SK-N-MC (cell line): ENCODE results near the gene GIMAP5.
"Not testable (repeated sequence)": the region's sequence is repeated elsewhere in the genome, so short reads cannot be mapped to it uniquely, and the experiment has no call there.

Source experiments
- DNase-seq: peaks from one replicate; pipeline ENCODE4 v3.0.0-alpha.2; 2011; ENCODE audit warnings: low read depth, low spot score
- H3K27ac ChIP-seq: fragments of 200-600 bp; sonication (generic); 2 replicates; pipeline ENCODE4 v1.5.1; 2016; ENCODE audit warnings: mixed run types
- H3K36me3 ChIP-seq: fragments of 200-600 bp; sonication (generic); 2 replicates; pipeline ENCODE4 v1.6.1; 2017; ENCODE audit warnings: antibody characterized with exemption, low read length, mixed read lengths; ENCODE audit not compliant: insufficient read depth
- H3K4me3 ChIP-seq: fragments of 200-600 bp; sonication (generic); 2 replicates; pipeline ENCODE4 v1.5.1; 2016
- H3K9ac ChIP-seq: fragments of 200-600 bp; sonication (generic); 2 replicates; pipeline ENCODE4 v1.8.0; 2017; ENCODE audit warnings: mixed run types, mixed read lengths; ENCODE audit not compliant: insufficient read length
- H3K9me3 ChIP-seq: fragments of 200-600 bp; sonication (generic); 2 replicates; pipeline ENCODE4 v1.6.1; 2017; ENCODE audit warnings: low read depth, mild to moderate bottlenecking, antibody characterized with exemption, low read length, moderate library complexity, mixed read lengths
- EZH2 ChIP-seq: fragments of 200-600 bp; sonication (generic); IDR thresholded peaks from one replicate; pipeline ENCODE4 v1.6.1; 2017; ENCODE audit warnings: antibody characterized with exemption
- FOXP2 ChIP-seq: optimal IDR thresholded peaks from 2 replicates; pipeline ENCODE3; 2011; ENCODE audit warnings: mild to moderate bottlenecking, moderate library complexity; ENCODE audit not compliant: insufficient read depth; ENCODE audit errors: extremely low read length, control extremely low read depth
- POLR2AphosphoS5 ChIP-seq: IDR thresholded peaks from 2 replicates; pipeline ENCODE4 v1.6.1; 2012; ENCODE audit warnings: mild to moderate bottlenecking, low read depth, low read length, borderline replicate concordance

Gene GIMAP5

DNA sequence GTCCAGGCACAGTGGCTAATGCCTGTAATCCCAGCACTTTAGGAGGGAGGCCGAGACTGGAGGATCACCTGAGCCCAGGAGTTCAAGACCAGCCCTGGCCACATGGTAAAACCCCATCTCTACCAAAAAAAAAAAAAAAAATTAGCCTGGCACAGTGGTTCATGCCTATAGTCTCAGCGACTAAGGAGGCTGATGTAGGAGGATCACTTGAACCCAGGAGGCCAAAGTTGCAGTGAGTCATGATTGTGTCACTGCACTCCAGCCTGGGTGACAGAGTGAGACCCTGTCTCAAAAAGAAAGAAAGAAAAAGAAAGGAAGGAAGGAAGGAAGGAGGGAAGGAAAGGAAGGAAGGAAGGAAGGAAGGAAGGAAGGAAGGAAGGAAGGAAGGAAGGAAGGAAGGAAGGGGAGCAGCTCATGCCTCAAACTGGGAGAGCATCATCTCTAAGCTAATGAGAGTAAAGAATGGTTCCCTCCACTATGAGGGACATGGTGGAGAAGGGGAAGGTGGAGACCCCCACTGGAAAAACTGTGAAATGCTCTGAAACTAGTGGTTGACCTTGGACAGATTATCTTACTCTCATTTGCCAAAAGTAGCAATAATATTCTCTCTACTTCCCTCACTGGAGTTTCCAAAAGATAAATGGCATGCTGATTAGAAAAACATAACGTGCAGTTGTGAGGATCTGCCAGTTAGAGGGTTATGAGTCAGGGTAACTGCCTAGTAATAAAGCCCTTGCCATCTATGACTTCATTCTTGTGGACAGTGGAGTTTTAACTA, 16.8 kb downstream of the GIMAP5 start:
- Histone ChIP-seq H3K27ac (no peak overlapping the region), H3K9me3 (no peaks in the 10 kb centered on the region), H3K9ac (no peak overlapping the region), H3K36me3 (no peaks in the 10 kb centered on the region), H3K4me3 (no peak overlapping the region)
- TF ChIP-seq FOXP2 (no peak), EZH2 (no peak), POLR2AphosphoS5 (no peak)
- no peak for DNase-seq

DNA sequence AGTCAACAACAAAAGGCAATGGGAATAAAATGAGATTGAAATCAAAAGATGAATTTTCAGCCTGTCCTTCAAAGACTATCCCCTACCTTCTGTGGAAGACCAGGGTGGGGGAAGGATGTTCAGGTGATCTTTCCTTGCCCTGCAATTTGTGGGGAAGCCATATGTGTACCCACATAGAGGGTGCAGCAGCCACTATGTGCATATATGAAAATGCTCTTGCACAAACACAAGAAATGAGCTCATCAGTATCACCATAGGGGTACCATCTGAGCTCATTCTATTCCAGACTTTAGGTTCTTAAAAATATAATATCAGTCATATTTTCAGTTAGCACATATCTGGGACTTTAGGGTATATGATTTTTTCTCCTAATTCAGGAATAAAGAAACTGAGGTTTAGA, 17.7 kb downstream of the GIMAP5 start:
- TF ChIP-seq POLR2AphosphoS5: no peak
- TF ChIP-seq EZH2: no peak
- no peak for TF ChIP-seq FOXP2
- no peak overlapping the region for H3K4me3 ChIP-seq
- H3K36me3 ChIP-seq: no peaks in the 10 kb centered on the region
- no peak overlapping the region for H3K27ac ChIP-seq
- no peaks in the 10 kb centered on the region for H3K9me3 ChIP-seq
- H3K9ac ChIP-seq: no peak overlapping the region
- no peak for DNase-seq

DNA sequence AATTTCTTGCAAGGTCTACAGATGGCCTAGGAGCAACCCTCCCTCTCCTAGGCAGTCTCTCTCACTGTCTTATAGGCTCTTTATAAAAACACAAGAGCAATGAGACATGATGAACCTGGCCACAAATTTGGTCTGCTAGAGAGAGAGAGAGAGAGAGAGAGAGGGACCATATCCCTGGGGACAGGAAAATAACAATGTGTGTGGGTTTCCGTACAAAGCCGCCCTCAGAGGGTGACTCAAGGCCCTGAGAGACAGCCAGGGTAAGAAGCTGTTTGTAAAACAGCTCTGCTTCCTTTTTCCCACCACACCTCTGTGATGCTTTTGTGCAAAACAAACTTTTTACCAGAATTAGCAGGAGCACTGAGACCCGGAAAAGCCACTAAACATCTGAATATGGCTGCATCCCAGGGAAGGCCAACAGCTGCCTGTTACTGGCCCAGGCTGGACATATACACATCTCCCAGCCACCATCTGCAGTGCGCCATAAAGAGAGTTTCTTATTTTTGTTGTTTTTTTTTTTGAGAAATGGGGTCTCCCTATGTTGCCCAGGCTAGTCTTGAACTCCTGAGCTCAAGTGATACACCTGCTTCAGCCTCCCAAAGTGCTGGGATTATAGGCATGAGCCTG, 18.4 kb downstream of the GIMAP5 start:
- TF ChIP-seq POLR2AphosphoS5 (no peak), EZH2 (no peak), FOXP2 (no peak)

DNA sequence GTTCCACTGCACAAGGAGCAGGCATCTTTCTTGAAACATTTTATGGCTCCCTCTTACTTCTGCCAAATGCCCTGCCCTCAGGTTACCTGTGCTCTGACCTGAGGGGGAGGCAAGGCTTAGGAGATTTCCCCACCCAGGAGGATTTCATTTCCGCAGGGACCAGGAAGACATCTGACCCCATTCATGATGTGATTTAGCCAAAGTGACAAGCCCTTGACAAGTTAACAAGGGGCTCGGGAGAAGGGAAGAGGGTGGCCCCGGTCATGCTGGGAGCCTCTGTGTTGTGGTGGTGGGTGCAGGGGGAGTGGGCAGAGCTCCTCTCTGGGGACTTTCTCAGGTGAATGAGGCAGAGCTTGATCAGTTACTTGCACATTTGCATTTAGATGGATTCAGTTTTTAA, 18.9 kb downstream of the GIMAP5 start:
- no peaks in the 10 kb centered on the region for H3K9me3 ChIP-seq
- no peak overlapping the region for H3K4me3 ChIP-seq
- TF ChIP-seq FOXP2: no peak
- TF ChIP-seq EZH2: no peak
- no peak for TF ChIP-seq POLR2AphosphoS5
- no peak for DNase-seq
- no peak overlapping the region for H3K27ac ChIP-seq
- no peak overlapping the region for H3K9ac ChIP-seq
- no peaks in the 10 kb centered on the region for H3K36me3 ChIP-seq

More for the DNA sequence above, 18.4 kb downstream of the GIMAP5 start:
- Histone ChIP-seq H3K27ac (no peak overlapping the region), H3K36me3 (no peaks in the 10 kb centered on the region), H3K9me3 (no peaks in the 10 kb centered on the region), H3K4me3 (no peak overlapping the region), H3K9ac (no peak overlapping the region)
- DNase-seq: no peak

DNA sequence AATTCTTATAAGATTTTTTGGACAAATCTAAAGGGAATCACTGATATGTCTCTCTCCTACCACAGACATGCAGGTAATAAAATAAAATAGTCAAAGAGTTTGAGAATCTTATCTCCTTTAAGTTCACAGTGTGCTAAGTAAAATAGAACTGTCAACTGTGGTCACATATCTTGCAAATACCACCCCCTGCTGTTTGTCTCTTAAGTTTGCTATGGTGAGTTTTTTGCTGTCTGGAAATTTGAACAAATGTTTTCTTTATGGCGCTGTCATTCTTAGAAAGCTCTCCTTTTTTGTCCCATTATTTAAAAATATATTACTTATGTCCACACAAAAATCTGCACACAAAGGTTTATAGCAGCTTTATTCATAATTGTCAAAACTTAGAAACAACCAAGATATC, 19.6 kb downstream of the GIMAP5 start:
- Histone ChIP-seq H3K9ac (no peak overlapping the region), H3K4me3 (no peak overlapping the region), H3K9me3 (no peaks in the 10 kb centered on the region), H3K36me3 (no peaks in the 10 kb centered on the region), H3K27ac (no peak overlapping the region)
- no peak for TF ChIP-seq FOXP2
- no peak for TF ChIP-seq EZH2
- no peak for TF ChIP-seq POLR2AphosphoS5
- no peak for DNase-seq

DNA sequence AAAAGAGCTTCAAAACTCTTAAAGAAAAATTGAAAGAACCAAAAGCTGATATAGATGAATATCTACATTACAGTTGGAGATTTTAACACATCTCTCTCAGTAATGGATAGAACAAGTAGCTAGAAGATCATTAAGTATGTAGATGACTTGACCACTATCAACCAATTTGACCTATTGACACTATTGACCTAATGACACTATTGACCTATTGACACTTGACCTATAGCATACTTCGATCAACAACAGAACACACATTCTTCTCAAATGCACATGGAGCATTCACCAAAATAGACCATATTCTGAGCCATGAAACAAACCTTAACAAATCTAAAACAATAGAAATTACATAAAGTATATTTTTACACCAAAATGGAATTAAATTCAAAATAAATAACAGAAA, 22.3 kb downstream of the GIMAP5 start:
- DNase-seq: no peak
- H3K4me3 ChIP-seq: no peak overlapping the region
- TF ChIP-seq POLR2AphosphoS5 (no peak), FOXP2 (no peak), EZH2 (no peak)
- H3K9ac ChIP-seq: no peak overlapping the region
- no peaks in the 10 kb centered on the region for H3K36me3 ChIP-seq
- no peak overlapping the region for H3K27ac ChIP-seq
- H3K9me3 ChIP-seq: no peaks in the 10 kb centered on the region

DNA sequence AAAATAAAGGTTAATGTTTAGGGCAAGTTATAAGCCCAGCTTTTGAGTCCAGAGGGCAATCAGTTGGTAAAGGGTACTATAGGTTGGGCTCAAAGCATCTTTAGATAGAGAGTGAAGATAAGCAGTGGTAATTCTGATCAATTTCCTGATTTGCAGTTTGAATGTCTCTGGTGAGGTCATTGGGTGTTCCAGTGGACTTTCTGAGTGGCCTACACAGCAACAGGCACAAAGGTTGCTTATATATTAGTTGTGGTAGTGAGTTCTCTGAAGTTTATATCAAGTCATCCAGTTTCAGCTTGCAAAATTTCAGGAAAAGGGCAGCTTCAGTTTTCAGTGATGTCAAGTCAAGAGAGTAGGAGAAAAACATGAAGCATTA, 29.1 kb downstream of the GIMAP5 start:
- H3K9ac ChIP-seq: no peak overlapping the region
- H3K27ac ChIP-seq: no peak overlapping the region
- no peak for DNase-seq
- H3K4me3 ChIP-seq: no peak overlapping the region
- no peaks in the 10 kb centered on the region for H3K9me3 ChIP-seq
- no peak for TF ChIP-seq POLR2AphosphoS5
- no peaks in the 10 kb centered on the region for H3K36me3 ChIP-seq

DNA sequence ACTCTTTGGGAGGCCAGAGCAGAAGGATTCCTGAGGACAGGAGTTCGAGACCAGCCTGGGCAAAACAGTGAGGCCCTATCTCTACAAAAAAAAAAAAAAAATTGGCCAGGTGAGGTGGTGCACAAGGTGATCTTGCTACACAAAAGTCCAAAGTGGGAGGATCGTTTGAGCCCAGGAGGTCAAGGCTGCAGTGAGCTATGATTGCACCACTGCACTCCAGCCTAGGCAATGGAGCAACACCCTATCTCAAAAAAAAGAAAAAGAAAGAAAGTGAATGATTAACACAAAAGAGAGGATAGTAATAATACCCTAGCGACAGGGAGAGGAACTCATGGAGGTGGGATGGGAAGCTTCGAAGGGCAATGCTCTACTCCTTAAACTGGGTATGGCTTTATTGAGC, 32.5 kb downstream of the GIMAP5 start:
- Histone ChIP-seq H3K36me3 (no peaks in the 10 kb centered on the region), H3K27ac (no peak overlapping the region), H3K9me3 (no peaks in the 10 kb centered on the region), H3K9ac (no peak overlapping the region), H3K4me3 (no peak overlapping the region)
- DNase-seq: no peak
- TF ChIP-seq EZH2: no peak
- TF ChIP-seq FOXP2: no peak
- no peak for TF ChIP-seq POLR2AphosphoS5

DNA sequence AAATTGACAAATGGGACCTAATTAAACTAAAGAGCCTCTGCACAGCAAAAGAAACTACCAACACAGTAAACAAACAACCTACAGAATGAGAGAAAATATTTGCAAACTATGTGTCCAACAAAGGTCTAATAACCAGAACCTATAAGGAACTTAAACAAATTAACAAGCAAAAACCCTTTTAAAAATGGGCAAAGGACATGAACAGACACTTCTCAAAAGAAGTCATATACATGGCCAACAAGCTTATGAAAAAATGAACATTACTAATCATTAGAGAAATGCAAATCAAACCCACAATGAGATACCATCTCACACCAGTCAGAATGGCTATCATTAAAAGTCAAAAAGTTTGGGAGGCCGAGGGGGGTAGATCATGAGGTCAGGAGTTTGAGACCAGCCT, 36.9 kb downstream of the GIMAP5 start:
- not testable (repeated sequence) for H3K4me3 ChIP-seq, H3K27ac ChIP-seq, DNase-seq

More for the DNA sequence above, 36.9 kb downstream of the GIMAP5 start:
- H3K9me3 ChIP-seq, H3K9ac ChIP-seq, H3K36me3 ChIP-seq: not testable (repeated sequence)
